K562 (cell line): ENCODE measurements around the gene ZNF837.

ENCODE experiments used
- CTCF ChIP-seq, 3 experiments: IDR thresholded peaks in 2 of 3; conservative IDR thresholded peaks in 1 of 3; 2 replicates each; pipeline ENCODE4 v1.5.1; 2011 to 2012; ENCODE audit warnings: low read length in 3 of 3, mild to moderate bottlenecking in 3 of 3, control low read depth in 2 of 3, improper control_type of control experiment in 1 of 3, inconsistent platforms in 1 of 3, low read depth in 1 of 3, mixed read lengths in 1 of 3, moderate library complexity in 1 of 3; ENCODE audit not compliant: insufficient read depth in 2 of 3
- FOXK2 ChIP-seq, 2 experiments: fragments of 450-650 bp; IDR thresholded peaks in 1 of 2; conservative IDR thresholded peaks in 1 of 2; 2 replicates each; pipeline ENCODE4 v1.6.1; 2016; ENCODE audit warnings: low read depth in 2 of 2, mild to moderate bottlenecking in 1 of 2
- JUN ChIP-seq, 2 experiments: sonication (generic) in 1 of 2; formaldehyde crosslinking in 1 of 2; IDR thresholded peaks; 2 replicates each; pipeline versions ENCODE4 v1.6.1 to v1.8.0; 2012 to 2022; ENCODE audit warnings: borderline replicate concordance in 2 of 2, mild to moderate bottlenecking in 2 of 2, improper control_type of control experiment in 1 of 2, low read depth in 1 of 2, low read length in 1 of 2, missing genetic modification reagents in 1 of 2
- MAFK ChIP-seq: IDR thresholded peaks from 2 replicates; pipeline ENCODE4 v1.6.1; 2011; ENCODE audit warnings: low read length, improper control_type of control experiment
- NCOR1 ChIP-seq: fragments of 450-650 bp; IDR thresholded peaks from 2 replicates; pipeline ENCODE4 v1.6.1; 2016; ENCODE audit warnings: mild to moderate bottlenecking, moderate library complexity
- NR2C2 ChIP-seq, 2 experiments: fragments of 200-800 bp in 1 of 2; sonication (Bioruptor generic) in 1 of 2; sonication (generic) in 1 of 2; formaldehyde crosslinking in 1 of 2; IDR thresholded peaks; 2 replicates each; pipeline versions ENCODE4 v1.6.1 to v1.8.0; 2016 to 2022; ENCODE audit warnings: mild to moderate bottlenecking in 1 of 2, missing compliant biosample characterization in 1 of 2, missing genetic modification characterization in 1 of 2, missing genetic modification reagents in 1 of 2
- RB1 ChIP-seq: fragments of 450-650 bp; IDR thresholded peaks from 2 replicates; pipeline ENCODE4 v1.6.1; 2017; ENCODE audit warnings: low read depth, mild to moderate bottlenecking
- REST ChIP-seq, 2 experiments: fragments of 450-650 bp; formaldehyde crosslinking in 1 of 2; IDR thresholded peaks; 2 replicates each; pipeline versions ENCODE4 v1.4.0 to v1.6.1; 2014 to 2020; ENCODE audit warnings: mild to moderate bottlenecking in 2 of 2, borderline replicate concordance in 1 of 2, low read depth in 1 of 2
- RFX5 ChIP-seq: IDR thresholded peaks from 2 replicates; pipeline ENCODE4 v1.6.1; 2011; ENCODE audit warnings: low read depth, mild to moderate bottlenecking, improper control_type of control experiment, low read length
- SMARCA5 ChIP-seq: fragments of 450-650 bp; IDR thresholded peaks from 2 replicates; pipeline ENCODE4 v1.6.1; 2016
- ZFP1 ChIP-seq: fragments of 450-650 bp; formaldehyde crosslinking; IDR thresholded peaks from 2 replicates; pipeline ENCODE4 v1.4.0; 2020; ENCODE audit warnings: mild to moderate bottlenecking, mixed read lengths
- ZNF277 ChIP-seq: fragments of 250-450 bp; sonication (Bioruptor Pico); IDR thresholded peaks from 2 replicates; pipeline ENCODE4 v1.8.0; 2022; ENCODE audit warnings: inconsistent platforms, mild to moderate bottlenecking, moderate library complexity, borderline replicate concordance
- ZNF639 ChIP-seq, 2 experiments: fragments of 200-800 bp in 1 of 2; sonication (Bioruptor generic) in 1 of 2; sonication (generic) in 1 of 2; formaldehyde crosslinking in 1 of 2; IDR thresholded peaks in 1 of 2; conservative IDR thresholded peaks in 1 of 2; 2 replicates each; pipeline versions ENCODE4 v1.5.0 to v1.6.1; 2016 to 2020; ENCODE audit warnings: missing compliant biosample characterization in 1 of 2, missing genetic modification characterization in 1 of 2, missing genetic modification reagents in 1 of 2
- ZNF695 ChIP-seq: fragments of 450-650 bp; formaldehyde crosslinking; IDR thresholded peaks from 2 replicates; pipeline ENCODE4 v1.4.0; 2020; ENCODE audit warnings: mild to moderate bottlenecking, moderate library complexity

GRCh38 chr19:58351990-58352755, 28.7 kb downstream of the ZNF837 start:
- TF ChIP-seq ZFP1 (CRISPR knock-in tag) (no peak), NR2C2 (CRISPR knock-in tag; IDR thresholded peaks at IDR 0.05) (no peak), NR2C2 (tag; IDR thresholded peaks at IDR 0.05) (no peak), CTCF (IDR thresholded peaks at IDR 0.05 in 2 of 3, conservative IDR thresholded peaks at IDR 0.05 in 1 of 3; ENCODE audit: insufficient read depth in 2 of 3, low read depth in 1 of 3, low read length in 3 of 3) (no peak), RFX5 (no peak), SMARCA5 (no peak), RB1 (no peak), FOXK2 (conservative IDR thresholded peaks at IDR 0.05 in 1 of 2, IDR thresholded peaks at IDR 0.05 in 1 of 2; ENCODE audit: low read depth in 2 of 2) (no peak), ZNF639 (CRISPR knock-in tag; conservative IDR thresholded peaks at IDR 0.05 in 1 of 2, IDR thresholded peaks at IDR 0.05 in 1 of 2) (no peak), ZNF277 (CRISPR knock-in tag) (no peak), MAFK (no peak), NCOR1 (no peak), ZNF695 (CRISPR knock-in tag) (no peak), REST (IDR thresholded peaks at IDR 0.05; ENCODE audit: borderline replicate concordance) (no peak), REST (CRISPR knock-in tag; IDR thresholded peaks at IDR 0.05; ENCODE audit: low read depth) (no peak), JUN (IDR thresholded peaks at IDR 0.05; ENCODE audit: borderline replicate concordance, low read depth, low read length) (no peak), JUN (CRISPR knock-in tag; IDR thresholded peaks at IDR 0.05; ENCODE audit: borderline replicate concordance) (no peak)
